Measurements from ENCODE around the gene PDGFRB. TPM values are rescaled to one million over a fixed set of nuclear protein-coding genes. Genes with fewer than 3 reads are reported as not detected.

PDGFRB gene
- total RNA-seq, 1 experiment from 2014 or later: 0.34 TPM

GRCh38 chr5:150188146-150188842 is 32.6 kb upstream of the PDGFRB start:
- Histone ChIP-seq H3K79me2 (ENCODE audit: insufficient read depth, low read length) (no peaks in the 10 kb centered on the region), H4K20me1 (ENCODE audit: insufficient read depth) (no peaks in the 10 kb centered on the region), H3K27ac (ENCODE audit: low read depth, low read length) (no peak overlapping the region), H3K4me1 (ENCODE audit: control insufficient read depth in 1 of 2, insufficient read depth in 2 of 2, low read length in 2 of 2) (peaks cover 0 to 7% of the 10 kb centered on the region in 2 experiments; a peak in 1 of 4 replicates), H3K36me3 (ENCODE audit: control insufficient read depth in 1 of 2, insufficient read depth in 2 of 2, low read length in 2 of 2) (no peaks in the 10 kb centered on the region), H3K4me2 (ENCODE audit: low read length) (no peak overlapping the region), H2AFZ (ENCODE audit: low read depth, low read length, poor library complexity, severe bottlenecking) (no peak overlapping the region), H3K27me3 (ENCODE audit: insufficient read depth, low read length) (no peaks in the 10 kb centered on the region; the same call in 1 of the 2 replicates), H3K9me2 (ENCODE audit: insufficient read depth) (no peaks in the 10 kb centered on the region), H3K9me3 (ENCODE audit: control insufficient read depth in 1 of 2, insufficient read depth in 1 of 2, low read depth in 1 of 2, low read length in 2 of 2) (no peaks in the 10 kb centered on the region), H3K9ac (ENCODE audit: low read length) (no peak overlapping the region), H3K4me3 (replicated peaks in 1 of 2; ENCODE audit: low read depth in 1 of 2, low read length in 2 of 2) (no peak overlapping the region)
- RAD21 ChIA-PET (ENCODE audit: low non-redundant PET in 1 of 2, low total read pairs in 2 of 2, uncharacterized antibody in 2 of 2, unreplicated experiment in 2 of 2): no interaction called here
- ATAC-seq (no peak), DNase-seq (ENCODE audit: low read depth, low spot score) (no peak)
- intact Hi-C loops (cut with micrococcal nuclease): no loop called here
- no peak for TF ChIP-seq CEBPB (IDR thresholded peaks at IDR 0.05; ENCODE audit: low read depth)
- TF ChIP-seq SIN3A (IDR thresholded peaks at IDR 0.05; ENCODE audit: low read depth): no peak
- TF ChIP-seq CBX3 (IDR thresholded peaks at IDR 0.05; ENCODE audit: low read depth): no peak
- no peak for TF ChIP-seq RAD21 (IDR thresholded peaks at IDR 0.05; ENCODE audit: low read depth)
- TF ChIP-seq ZFX (IDR thresholded peaks at IDR 0.05): no peak
- TF ChIP-seq ELF1 (IDR thresholded peaks at IDR 0.05; ENCODE audit: borderline replicate concordance, low read depth): no peak
- TF ChIP-seq CTCF (IDR thresholded peaks at IDR 0.05 in 2 of 3, conservative IDR thresholded peaks at IDR 0.05 in 1 of 3; ENCODE audit: borderline replicate concordance in 1 of 3, insufficient read depth in 1 of 3, low read depth in 2 of 3, low read length in 2 of 3): no peak
- TF ChIP-seq SRF (IDR thresholded peaks at IDR 0.05; ENCODE audit: low read depth): no peak
- TF ChIP-seq MAX (IDR thresholded peaks at IDR 0.05): no peak
- TF ChIP-seq ZNF274 (IDR thresholded peaks at IDR 0.05; ENCODE audit: low read depth, low read length): no peak
- POLR2A ChIA-PET: no interaction called here
- no TSS peak for BruUV-seq (replicated peaks)
- CTCF ChIA-PET: no interaction called here

Data from HCT116 (cell line).